OCI-LY1 (cell line): ENCODE measurements around the gene IL1R2.

Experiments
- EZH2 ChIP-seq: fragments of 200-600 bp; sonication (generic), shearing (Covaris generic); IDR thresholded peaks from 2 replicates; pipeline ENCODE4 v1.8.0; 2017; ENCODE audit warnings: borderline replicate concordance, mixed run types, mild to moderate bottlenecking, antibody characterized with exemption, low read length, moderate library complexity, mixed read lengths
- TF ChIP-seq, protein P1 (sequence below): fragments of 200-600 bp; sonication (generic), shearing (Covaris generic); IDR thresholded peaks from 2 replicates; pipeline ENCODE4 v1.5.1; 2017; ENCODE audit warnings: mild to moderate bottlenecking, antibody characterized with exemption, low read length, moderate library complexity, mixed read lengths

DNA sequence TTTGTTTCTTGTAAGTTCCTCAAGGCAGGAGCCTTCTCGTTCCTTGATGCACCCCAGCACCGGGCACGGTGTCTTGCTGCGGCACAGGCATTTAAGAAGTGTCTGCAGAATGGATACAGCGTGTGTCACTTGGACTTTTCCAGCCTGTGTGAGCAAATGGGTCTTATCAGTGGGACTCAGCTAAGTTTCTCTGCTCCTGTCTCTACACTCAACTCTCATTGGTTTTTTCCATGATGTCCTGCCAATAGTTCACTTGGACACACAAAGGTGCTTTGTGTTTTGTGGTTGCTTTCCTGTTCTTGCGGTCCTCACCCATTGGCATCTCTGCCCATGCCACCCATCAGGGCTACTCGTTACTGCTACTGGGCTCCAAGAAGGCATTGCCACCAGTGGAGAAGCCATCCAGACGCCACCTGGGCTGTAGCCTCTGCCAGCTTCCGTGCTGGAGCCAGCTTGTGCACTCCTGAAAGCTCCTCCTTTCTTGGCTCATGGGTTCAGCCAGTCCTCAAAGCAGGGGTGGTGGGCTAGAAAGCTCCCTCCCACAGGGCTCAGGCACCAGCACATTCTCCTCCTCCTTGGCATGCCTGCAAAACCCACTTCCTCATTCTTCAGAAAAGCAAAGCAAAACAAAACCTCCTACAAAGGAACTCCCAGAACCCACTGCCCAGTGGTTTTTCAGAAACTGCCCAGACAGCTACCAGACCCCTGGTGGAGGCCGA is 41.4 kb downstream of the IL1R2 start:
- TF ChIP-seq EZH2 = no peak
- TF ChIP-seq, protein P1, sequence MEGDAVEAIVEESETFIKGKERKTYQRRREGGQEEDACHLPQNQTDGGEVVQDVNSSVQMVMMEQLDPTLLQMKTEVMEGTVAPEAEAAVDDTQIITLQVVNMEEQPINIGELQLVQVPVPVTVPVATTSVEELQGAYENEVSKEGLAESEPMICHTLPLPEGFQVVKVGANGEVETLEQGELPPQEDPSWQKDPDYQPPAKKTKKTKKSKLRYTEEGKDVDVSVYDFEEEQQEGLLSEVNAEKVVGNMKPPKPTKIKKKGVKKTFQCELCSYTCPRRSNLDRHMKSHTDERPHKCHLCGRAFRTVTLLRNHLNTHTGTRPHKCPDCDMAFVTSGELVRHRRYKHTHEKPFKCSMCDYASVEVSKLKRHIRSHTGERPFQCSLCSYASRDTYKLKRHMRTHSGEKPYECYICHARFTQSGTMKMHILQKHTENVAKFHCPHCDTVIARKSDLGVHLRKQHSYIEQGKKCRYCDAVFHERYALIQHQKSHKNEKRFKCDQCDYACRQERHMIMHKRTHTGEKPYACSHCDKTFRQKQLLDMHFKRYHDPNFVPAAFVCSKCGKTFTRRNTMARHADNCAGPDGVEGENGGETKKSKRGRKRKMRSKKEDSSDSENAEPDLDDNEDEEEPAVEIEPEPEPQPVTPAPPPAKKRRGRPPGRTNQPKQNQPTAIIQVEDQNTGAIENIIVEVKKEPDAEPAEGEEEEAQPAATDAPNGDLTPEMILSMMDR = no peak
